Body of pancreas (tissue), 4 donors: ENCODE data around the gene TXN2. TPM values are rescaled to one million over a fixed set of nuclear protein-coding genes. Genes with fewer than 3 reads are reported as not detected.
A peak's percentile ranks its signal among the peaks of the same experiment; 100 is the strongest.
"Not testable (repeated sequence)": the region's sequence is repeated elsewhere in the genome, so short reads cannot be mapped to it uniquely, and the experiment has no call there.

Source experiments
- ATAC-seq: fragments of 150-250 bp; one replicate; pipeline ENCODE4 v1.9.1; 2016
- DNase-seq, 4 donors: peaks; one replicate each; pipeline ENCODE4 v3.0.0-alpha.2; 2019
- H3K27ac ChIP-seq, 4 donors: fragments of 200-600 bp; sonication (generic); 1 replicate in 3 of 4; 2 replicates in 1 of 4; pipeline versions ENCODE4 v1.5.1 to v1.6.1; 2016 to 2019; ENCODE audit warnings: mild to moderate bottlenecking in 1 of 4, mixed read lengths in 1 of 4, moderate library complexity in 1 of 4
- H3K27me3 ChIP-seq, 2 donors: fragments of 200-600 bp; sonication (generic); one replicate each; pipeline ENCODE4 v1.6.0; 2016; ENCODE audit warnings: mild to moderate bottlenecking in 1 of 2
- H3K36me3 ChIP-seq, 2 donors: fragments of 200-600 bp; sonication (generic); replicated peaks in 1 of 2; 2 replicates each; pipeline ENCODE4 v1.5.1; 2016; ENCODE audit warnings: low read depth in 2 of 2; ENCODE audit not compliant: insufficient read depth in 1 of 2
- H3K4me1 ChIP-seq: fragments of 200-600 bp; sonication (generic); one replicate; pipeline ENCODE4 v1.6.0; 2016
- H3K4me3 ChIP-seq, 2 donors: fragments of 200-600 bp; sonication (generic); 1 replicate in 1 of 2; 2 replicates in 1 of 2; pipeline ENCODE4 v1.5.1; 2016 to 2019
- H3K9me3 ChIP-seq, 3 donors: fragments of 200-600 bp; sonication (generic); 1 replicate in 2 of 3; 2 replicates in 1 of 3; pipeline ENCODE4 v1.5.1; 2016
- CTCF ChIP-seq, 7 experiments: fragments of 450-650 bp in 4 of 7; fragments of 200-600 bp in 3 of 7; sonication (generic) in 3 of 7; IDR thresholded peaks; one replicate each; pipeline ENCODE4 v1.5.1; 2016 to 2019; ENCODE audit warnings: antibody characterized with exemption in 7 of 7
- POLR2A ChIP-seq, 3 donors: fragments of 450-650 bp; IDR thresholded peaks; one replicate each; pipeline ENCODE4 v1.6.1; 2016; ENCODE audit warnings: antibody characterized with exemption in 3 of 3, mild to moderate bottlenecking in 2 of 3
- WGBS, 2 donors: methylation state at CpG; one replicate each; pipeline ENCODE4 v1.1.5; 2017; 5-methylcytosine and 5-hydroxymethylcytosine counted together
- intact Hi-C: fragments of 100-400 bp; cut with DNase I; formaldehyde crosslinking; loops from one replicate; pipeline ENCODE4 v1.15.1; 2023
- total RNA-seq, 2 donors: library from RNA; depleted of rRNA; stranded (reverse); fragments of >200 nt; gene quantifications; one replicate each; pipeline ENCODE4 v1.1.0, GENCODE V29; 2016

TXN2 gene
- total RNA-seq, 2 donors from 2014 or later = 27.0 to 44.5 TPM

GRCh38 chr22:36433318-36434231 lies 47.9 kb downstream of the TXN2 start:
- peaks cover 53% of the 10 kb centered on the region for H3K4me1 ChIP-seq
- no peak overlapping the region for H3K4me3 ChIP-seq
- 16 to 21% methylated on average over 14 of the region's 14 CpGs for WGBS, 2 donors

GRCh38 chr22:36432592-36433317 lies 48.7 kb downstream of the TXN2 start:
- TF ChIP-seq POLR2A (IDR thresholded peaks at IDR 0.05) (no peak), CTCF (IDR thresholded peaks at IDR 0.05) (no peak)
- DNase-seq (no peak), ATAC-seq (no peak)
- Histone ChIP-seq H3K27me3 (no peaks in the 10 kb centered on the region), H3K4me1 (peaks cover 53% of the 10 kb centered on the region), H3K9me3 (no peaks in the 10 kb centered on the region), H3K27ac (peak overlapping the region; percentile 83 to 90 (median 86)), H3K4me3 (no peak overlapping the region), H3K36me3 (no peaks in the 10 kb centered on the region)
- intact Hi-C loops = no loop called here
- WGBS, 2 donors = 29 to 49% methylated on average over 13 to 15 of the region's 15 CpGs

More at GRCh38 chr22:36433318-36434231, 47.9 kb downstream of the TXN2 start:
- H3K27me3 ChIP-seq = no peaks in the 10 kb centered on the region
- TF ChIP-seq POLR2A (IDR thresholded peaks at IDR 0.05) (peak in 2 of 3 donors; percentile 44 to 63), CTCF (IDR thresholded peaks at IDR 0.05) (no peak)
- peak; percentile 92 to 96 (median 96) for DNase-seq
- peak; percentile 79 for ATAC-seq
- H3K9me3 ChIP-seq = no peaks in the 10 kb centered on the region
- intact Hi-C loops = no loop called here
- no peaks in the 10 kb centered on the region for H3K36me3 ChIP-seq
- peak overlapping the region; percentile 83 to 90 (median 86) for H3K27ac ChIP-seq

GRCh38 chr22:36431977-36432376 lies 49.5 kb downstream of the TXN2 start:
- Histone ChIP-seq H3K4me3 (no peak overlapping the region), H3K27ac (peak overlapping the region; percentile 83 to 90 (median 86)), H3K4me1 (peaks cover 53% of the 10 kb centered on the region), H3K27me3 (no peaks in the 10 kb centered on the region), H3K9me3 (no peaks in the 10 kb centered on the region), H3K36me3 (no peaks in the 10 kb centered on the region)
- WGBS, 2 donors = 78 to 82% methylated on average over 9 of the region's 9 CpGs
- intact Hi-C loops = no loop called here
- no peak for TF ChIP-seq CTCF (IDR thresholded peaks at IDR 0.05)
- DNase-seq = no peak
- no peak for ATAC-seq

GRCh38 chr22:36430863-36431262 lies 50.6 kb downstream of the TXN2 start:
- Histone ChIP-seq H3K27me3 (no peaks in the 10 kb centered on the region), H3K4me1 (peaks cover 43% of the 10 kb centered on the region), H3K27ac (no peak overlapping the region), H3K4me3 (no peak overlapping the region), H3K9me3 (no peaks in the 10 kb centered on the region), H3K36me3 (no peaks in the 10 kb centered on the region)
- DNase-seq (no peak), ATAC-seq (no peak)
- TF ChIP-seq CTCF (IDR thresholded peaks at IDR 0.05) (no peak), POLR2A (IDR thresholded peaks at IDR 0.05) (no peak)
- 81 to 88% methylated on average over 9 of the region's 9 CpGs for WGBS, 2 donors
- intact Hi-C loops = no loop called here

- DNase-seq, H3K9me3 ChIP-seq, ATAC-seq, H3K36me3 ChIP-seq, H3K27me3 ChIP-seq, H3K27ac ChIP-seq, intact Hi-C loops, H3K4me3 ChIP-seq: not testable (repeated sequence)
- peaks cover 14% of the 10 kb centered on the region for H3K4me1 ChIP-seq
- WGBS, 2 donors = 89 to 96% methylated on average over 11 of the region's 11 CpGs
Measured at GRCh38 chr22:36427952-36428351, 53.5 kb downstream of the TXN2 start.
